ENCODE results near the gene PDCD10. TPM values are rescaled to one million over a fixed set of nuclear protein-coding genes. Genes with fewer than 3 reads are reported as not detected.

Gene PDCD10
- polyA plus RNA-seq, 6 donors from 2014 or later = 85.6 to 156 (median 114) TPM

GRCh38 chr3:167700046-167700445 lies 34.6 kb downstream of the PDCD10 start:
- DNase-seq (no peak), ATAC-seq (ENCODE audit: low read depth in 2 of 2) (no peak)
- H3K27me3 Mint-ChIP-seq = no peaks in the 10 kb centered on the region
- no peak overlapping the region for H3K4me3 Mint-ChIP-seq
- peak overlapping the region in 1 of 6 donors; percentile 53 for H3K27ac Mint-ChIP-seq
- peaks cover 15 to 19% of the 10 kb centered on the region in 2 donors for H3K36me3 Mint-ChIP-seq
- no peaks in the 10 kb centered on the region for H3K9me3 Mint-ChIP-seq
- peaks cover 0 to 4% (median 0%) of the 10 kb centered on the region in 3 donors for H3K4me1 Mint-ChIP-seq

GRCh38 chr3:167694121-167694520 lies 40.6 kb downstream of the PDCD10 start:
- no peak for ATAC-seq (ENCODE audit: low read depth in 2 of 2)
- no peak for DNase-seq
- Mint-ChIP-seq H3K4me3 (no peak overlapping the region), H3K36me3 (peaks cover 30 to 37% of the 10 kb centered on the region in 2 donors), H3K4me1 (peaks cover 19 to 26% (median 20%) of the 10 kb centered on the region in 3 donors), H3K27me3 (no peaks in the 10 kb centered on the region), H3K27ac (peak overlapping the region in 3 of 6 donors; percentile 13 to 73 (median 63)), H3K9me3 (no peaks in the 10 kb centered on the region)

- Mint-ChIP-seq H3K27ac (peak overlapping the region in 4 of 6 donors; percentile 53 to 72 (median 60)), H3K4me1 (peaks cover 14 to 26% (median 20%) of the 10 kb centered on the region in 3 donors), H3K4me3 (peak overlapping the region in 3 of 8 donors; percentile 3 to 6 (median 5)), H3K9me3 (no peaks in the 10 kb centered on the region), H3K36me3 (peaks cover 27 to 39% of the 10 kb centered on the region in 2 donors), H3K27me3 (no peaks in the 10 kb centered on the region)
- DNase-seq (peak; percentile 49), ATAC-seq (ENCODE audit: low read depth in 2 of 2) (peak; percentile 99)
Observed at GRCh38 chr3:167691366-167691765, 43.3 kb downstream of the PDCD10 start.

GRCh38 chr3:167684388-167684993 lies 50.2 kb downstream of the PDCD10 start:
- Mint-ChIP-seq H3K9me3 (no peaks in the 10 kb centered on the region), H3K27ac (peak overlapping the region in 1 of 6 donors; percentile 20), H3K36me3 (peaks cover 13 to 22% of the 10 kb centered on the region in 2 donors), H3K4me3 (no peak overlapping the region), H3K27me3 (no peaks in the 10 kb centered on the region), H3K4me1 (no peaks in the 10 kb centered on the region)
- DNase-seq = peak; percentile 60
- peak; percentile 65 to 74 for ATAC-seq (ENCODE audit: low read depth in 2 of 2)

- DNase-seq = no peak
- no peak overlapping the region for H3K4me3 Mint-ChIP-seq
- peaks cover 33 to 52% of the 10 kb centered on the region in 2 donors for H3K36me3 Mint-ChIP-seq
- H3K27ac Mint-ChIP-seq = peak overlapping the region in 1 of 6 donors; percentile 51
- peaks cover 3 to 24% (median 21%) of the 10 kb centered on the region in 7 donors for H3K9me3 Mint-ChIP-seq
- no peak for ATAC-seq (ENCODE audit: low read depth in 2 of 2)
- peaks cover 0 to 3% (median 0%) of the 10 kb centered on the region in 3 donors for H3K4me1 Mint-ChIP-seq
- H3K27me3 Mint-ChIP-seq = no peaks in the 10 kb centered on the region
Observed at GRCh38 chr3:167679526-167679925, 55.2 kb downstream of the PDCD10 start.

GRCh38 chr3:167675848-167676247 lies 58.8 kb downstream of the PDCD10 start:
- Mint-ChIP-seq H3K9me3 (peaks cover 7 to 37% (median 25%) of the 10 kb centered on the region in 7 donors), H3K4me1 (peaks cover 0 to 3% (median 0%) of the 10 kb centered on the region in 3 donors), H3K36me3 (peaks cover 59 to 60% of the 10 kb centered on the region in 2 donors), H3K4me3 (peak overlapping the region in 1 of 8 donors; percentile 65), H3K27ac (no peak overlapping the region), H3K27me3 (no peaks in the 10 kb centered on the region)
- DNase-seq (no peak), ATAC-seq (ENCODE audit: low read depth in 2 of 2) (no peak)

GRCh38 chr3:167673221-167673620 lies 61.5 kb downstream of the PDCD10 start:
- H3K27me3 Mint-ChIP-seq = no peaks in the 10 kb centered on the region
- ATAC-seq (ENCODE audit: low read depth in 2 of 2) (no peak), DNase-seq (no peak)
- no peak overlapping the region for H3K27ac Mint-ChIP-seq
- H3K4me1 Mint-ChIP-seq = peaks cover 0 to 3% (median 0%) of the 10 kb centered on the region in 3 donors
- H3K4me3 Mint-ChIP-seq = no peak overlapping the region
- H3K36me3 Mint-ChIP-seq = peaks cover 51 to 60% of the 10 kb centered on the region in 2 donors
- peaks cover 7 to 37% (median 25%) of the 10 kb centered on the region in 7 donors for H3K9me3 Mint-ChIP-seq

- no peak for DNase-seq
- no peaks in the 10 kb centered on the region for H3K27me3 Mint-ChIP-seq
- no peaks in the 10 kb centered on the region for H3K4me1 Mint-ChIP-seq
- peaks cover 7 to 36% (median 23%) of the 10 kb centered on the region in 7 donors for H3K9me3 Mint-ChIP-seq
- peaks cover 39 to 51% of the 10 kb centered on the region in 2 donors for H3K36me3 Mint-ChIP-seq
- H3K27ac Mint-ChIP-seq = peak overlapping the region in 3 of 6 donors; percentile 12 to 86 (median 31)
- ATAC-seq (ENCODE audit: low read depth in 2 of 2) = no peak
- H3K4me3 Mint-ChIP-seq = no peak overlapping the region
Observed at GRCh38 chr3:167671878-167672427, 62.7 kb downstream of the PDCD10 start.

- no peaks in the 10 kb centered on the region for H3K4me1 Mint-ChIP-seq
- peaks cover 17 to 29% of the 10 kb centered on the region in 2 donors for H3K36me3 Mint-ChIP-seq
- no peaks in the 10 kb centered on the region for H3K27me3 Mint-ChIP-seq
- DNase-seq = no peak
- H3K27ac Mint-ChIP-seq = peak overlapping the region in 1 of 6 donors; percentile 78
- H3K4me3 Mint-ChIP-seq = peak overlapping the region in 1 of 8 donors; percentile 61
- peaks cover 2 to 15% (median 7%) of the 10 kb centered on the region in 7 donors for H3K9me3 Mint-ChIP-seq
- ATAC-seq (ENCODE audit: low read depth in 2 of 2) = no peak
Observed at GRCh38 chr3:167669699-167670098, 65.0 kb downstream of the PDCD10 start.

GRCh38 chr3:167668651-167669050 lies 66.0 kb downstream of the PDCD10 start:
- Mint-ChIP-seq H3K27ac (no peak overlapping the region), H3K36me3 (peaks cover 7 to 18% of the 10 kb centered on the region in 2 donors), H3K9me3 (peaks cover 0 to 15% (median 2%) of the 10 kb centered on the region in 7 donors), H3K4me1 (no peaks in the 10 kb centered on the region), H3K4me3 (no peak overlapping the region), H3K27me3 (no peaks in the 10 kb centered on the region)
- DNase-seq (no peak), ATAC-seq (ENCODE audit: low read depth in 2 of 2) (no peak)

GRCh38 chr3:167666563-167666962 lies 68.1 kb downstream of the PDCD10 start:
- H3K4me1 Mint-ChIP-seq = no peaks in the 10 kb centered on the region

GRCh38 chr3:167662919-167663400 lies 71.7 kb downstream of the PDCD10 start:
- H3K4me1 Mint-ChIP-seq = no peaks in the 10 kb centered on the region
- no peak overlapping the region for H3K4me3 Mint-ChIP-seq
- H3K36me3 Mint-ChIP-seq = no peaks in the 10 kb centered on the region
- DNase-seq (no peak), ATAC-seq (ENCODE audit: low read depth in 2 of 2) (no peak)
- H3K9me3 Mint-ChIP-seq = peaks cover 0 to 3% (median 0%) of the 10 kb centered on the region in 7 donors
- no peak overlapping the region for H3K27ac Mint-ChIP-seq
- H3K27me3 Mint-ChIP-seq = no peaks in the 10 kb centered on the region

More at GRCh38 chr3:167666563-167666962, 68.1 kb downstream of the PDCD10 start:
- no peak for ATAC-seq (ENCODE audit: low read depth in 2 of 2)
- no peaks in the 10 kb centered on the region for H3K27me3 Mint-ChIP-seq
- no peak for DNase-seq
- no peaks in the 10 kb centered on the region for H3K36me3 Mint-ChIP-seq
- no peak overlapping the region for H3K4me3 Mint-ChIP-seq
- peaks cover 0 to 3% (median 0%) of the 10 kb centered on the region in 7 donors for H3K9me3 Mint-ChIP-seq
- no peak overlapping the region for H3K27ac Mint-ChIP-seq

- Mint-ChIP-seq H3K27me3 (no peaks in the 10 kb centered on the region), H3K4me3 (no peak overlapping the region), H3K27ac (peak overlapping the region in 1 of 6 donors; percentile 9), H3K36me3 (no peaks in the 10 kb centered on the region), H3K9me3 (peaks cover 0 to 15% (median 0%) of the 10 kb centered on the region in 7 donors), H3K4me1 (peaks cover 7 to 12% (median 9%) of the 10 kb centered on the region in 3 donors)
- no peak for DNase-seq
- ATAC-seq (ENCODE audit: low read depth in 2 of 2) = no peak
Observed at GRCh38 chr3:167657684-167658225, 76.9 kb downstream of the PDCD10 start.

All from naive B cell (primary cell).